SW 1271 (cell line): Measurements from ENCODE around the gene ZNG1F.
"Not testable (repeated sequence)": the region's sequence is repeated elsewhere in the genome, so short reads cannot be mapped to it uniquely, and the experiment has no call there.

Experiments
- DNase-seq, 2 experiments: peaks; one replicate each; lab custom pipeline; 2025; lab: John Stamatoyannopoulos, UW

The ZNG1F gene

GRCh38 chr9:41086215-41086614, 102.9 kb downstream of the ZNG1F start:
- DNase-seq = not testable (repeated sequence)

DNA sequence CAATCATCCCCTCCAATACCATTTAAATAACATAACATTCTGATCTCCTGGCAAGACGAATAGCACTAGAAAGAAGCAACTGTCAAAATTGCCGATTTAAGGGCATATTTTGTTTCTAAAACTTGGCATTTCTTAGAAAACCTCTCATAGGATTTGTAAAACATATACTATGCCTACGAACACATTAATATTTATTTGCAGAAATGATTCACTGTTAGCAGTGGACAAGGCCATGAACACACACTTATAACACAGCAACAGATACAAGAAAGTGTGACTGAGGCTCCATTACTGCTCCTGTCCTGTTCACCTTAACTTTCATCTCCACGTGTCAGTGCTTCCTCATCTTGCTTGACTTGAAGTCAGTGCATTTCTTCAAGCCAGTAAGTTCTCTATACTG, 106.8 kb downstream of the ZNG1F start:
- DNase-seq = not testable (repeated sequence)
